OCI-LY1 (cell line): Measurements from ENCODE around the gene RBMS1.

ENCODE experiments used
- H2AFZ ChIP-seq: fragments of 200-600 bp; sonication (generic), shearing (Covaris generic); 2 replicates; pipeline ENCODE4 v1.6.0; 2014; ENCODE audit warnings: antibody characterized with exemption, mild to moderate bottlenecking, low read length
- H3F3A ChIP-seq: fragments of 200-600 bp; sonication (generic), shearing (Covaris generic); 2 replicates; pipeline ENCODE4 v1.6.0; 2014; ENCODE audit warnings: mild to moderate bottlenecking, antibody characterized with exemption, low read length, moderate library complexity; ENCODE audit not compliant: insufficient read depth
- H3K27ac ChIP-seq: fragments of 200-600 bp; sonication (generic); 2 replicates; pipeline ENCODE4 v1.5.1; 2014; ENCODE audit warnings: low read length, mixed run types, mild to moderate bottlenecking, low read depth; ENCODE audit not compliant: poor library complexity, severe bottlenecking
- H3K27me3 ChIP-seq: fragments of 200-600 bp; sonication (generic); 2 replicates; pipeline ENCODE4 v1.6.0; 2014; ENCODE audit warnings: antibody characterized with exemption, mild to moderate bottlenecking, low read length, moderate library complexity; ENCODE audit not compliant: insufficient read depth
- H3K36me3 ChIP-seq: fragments of 200-600 bp; sonication (generic); 2 replicates; pipeline ENCODE4 v1.6.1; 2014; ENCODE audit warnings: mild to moderate bottlenecking, antibody characterized with exemption, low read length, moderate library complexity, mixed read lengths; ENCODE audit not compliant: insufficient read depth
- H3K4me1 ChIP-seq: fragments of 200-600 bp; sonication (generic); 2 replicates; pipeline ENCODE4 v1.5.1; 2014; ENCODE audit warnings: mild to moderate bottlenecking, low read length, moderate library complexity; ENCODE audit not compliant: insufficient read depth, severe bottlenecking
- H3K4me2 ChIP-seq: fragments of 200-600 bp; sonication (generic), shearing (Covaris generic); 2 replicates; pipeline ENCODE4 v1.6.1; 2014; ENCODE audit warnings: low read length
- H3K4me3 ChIP-seq: fragments of 200-600 bp; sonication (generic); 2 replicates; pipeline ENCODE4 v1.5.1; 2014; ENCODE audit warnings: low read length, low read depth, mild to moderate bottlenecking, mixed read lengths; ENCODE audit not compliant: poor library complexity, severe bottlenecking
- H3K79me2 ChIP-seq: fragments of 200-600 bp; shearing (Covaris generic); 2 replicates; pipeline ENCODE4 v1.6.1; 2016; ENCODE audit warnings: mixed run types, low read length, mixed read lengths; ENCODE audit not compliant: insufficient read depth
- H3K9ac ChIP-seq: fragments of 200-600 bp; sonication (generic), shearing (Covaris generic); 2 replicates; pipeline ENCODE4 v1.6.1; 2014; ENCODE audit warnings: mild to moderate bottlenecking, low read length, mixed read lengths
- H3K9me2 ChIP-seq: fragments of 200-600 bp; sonication (generic), shearing (Covaris generic); 2 replicates; pipeline ENCODE4 v1.6.1; 2014; ENCODE audit warnings: low read depth, mild to moderate bottlenecking, low read length, mixed read lengths
- H3K9me3 ChIP-seq: fragments of 200-600 bp; shearing (Covaris generic); 2 replicates; pipeline ENCODE4 v1.6.1; 2014; ENCODE audit warnings: low read length, mixed read lengths
- H4K20me1 ChIP-seq: fragments of 200-600 bp; sonication (generic), shearing (Covaris generic); 2 replicates; pipeline ENCODE4 v1.6.0; 2016; ENCODE audit warnings: mild to moderate bottlenecking, low read length; ENCODE audit not compliant: insufficient read depth
- EZH2 ChIP-seq: fragments of 200-600 bp; sonication (generic), shearing (Covaris generic); IDR thresholded peaks from 2 replicates; pipeline ENCODE4 v1.8.0; 2017; ENCODE audit warnings: borderline replicate concordance, mixed run types, mild to moderate bottlenecking, antibody characterized with exemption, low read length, moderate library complexity, mixed read lengths
- TF ChIP-seq, protein P1 (sequence below): fragments of 200-600 bp; sonication (generic), shearing (Covaris generic); IDR thresholded peaks from 2 replicates; pipeline ENCODE4 v1.5.1; 2017; ENCODE audit warnings: mild to moderate bottlenecking, antibody characterized with exemption, low read length, moderate library complexity, mixed read lengths

The RBMS1 gene

DNA sequence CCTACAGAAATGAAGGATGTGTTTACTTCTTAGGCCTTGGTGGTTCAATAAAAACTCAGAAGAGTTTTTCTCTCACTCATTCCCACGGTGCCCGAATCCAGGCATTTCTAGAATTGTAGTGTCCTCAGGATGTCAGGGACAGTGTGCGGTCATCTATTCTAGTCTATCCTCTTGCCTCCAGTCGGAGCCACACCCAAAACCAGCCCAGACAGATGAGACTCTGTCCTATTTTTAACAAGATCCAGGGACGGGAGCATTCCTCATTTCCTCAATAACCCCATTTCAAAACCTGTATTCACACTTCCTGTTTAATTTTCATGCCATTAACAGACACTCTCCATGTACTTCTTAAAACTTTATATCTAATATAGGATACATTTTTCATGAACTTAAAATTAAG is 11.6 kb upstream of the RBMS1 start:
- Histone ChIP-seq H3K4me3 (no peak overlapping the region), H3K9me2 (no peaks in the 10 kb centered on the region), H3K79me2 (no peaks in the 10 kb centered on the region), H3K27me3 (no peaks in the 10 kb centered on the region), H2AFZ (no peak overlapping the region), H3K4me1 (no peaks in the 10 kb centered on the region), H4K20me1 (no peaks in the 10 kb centered on the region), H3K4me2 (no peak overlapping the region), H3K9ac (no peak overlapping the region), H3K27ac (no peak overlapping the region), H3K9me3 (no peaks in the 10 kb centered on the region), H3K36me3 (no peaks in the 10 kb centered on the region), H3F3A (no peaks in the 10 kb centered on the region)
- TF ChIP-seq, protein P1, sequence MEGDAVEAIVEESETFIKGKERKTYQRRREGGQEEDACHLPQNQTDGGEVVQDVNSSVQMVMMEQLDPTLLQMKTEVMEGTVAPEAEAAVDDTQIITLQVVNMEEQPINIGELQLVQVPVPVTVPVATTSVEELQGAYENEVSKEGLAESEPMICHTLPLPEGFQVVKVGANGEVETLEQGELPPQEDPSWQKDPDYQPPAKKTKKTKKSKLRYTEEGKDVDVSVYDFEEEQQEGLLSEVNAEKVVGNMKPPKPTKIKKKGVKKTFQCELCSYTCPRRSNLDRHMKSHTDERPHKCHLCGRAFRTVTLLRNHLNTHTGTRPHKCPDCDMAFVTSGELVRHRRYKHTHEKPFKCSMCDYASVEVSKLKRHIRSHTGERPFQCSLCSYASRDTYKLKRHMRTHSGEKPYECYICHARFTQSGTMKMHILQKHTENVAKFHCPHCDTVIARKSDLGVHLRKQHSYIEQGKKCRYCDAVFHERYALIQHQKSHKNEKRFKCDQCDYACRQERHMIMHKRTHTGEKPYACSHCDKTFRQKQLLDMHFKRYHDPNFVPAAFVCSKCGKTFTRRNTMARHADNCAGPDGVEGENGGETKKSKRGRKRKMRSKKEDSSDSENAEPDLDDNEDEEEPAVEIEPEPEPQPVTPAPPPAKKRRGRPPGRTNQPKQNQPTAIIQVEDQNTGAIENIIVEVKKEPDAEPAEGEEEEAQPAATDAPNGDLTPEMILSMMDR = no peak
- TF ChIP-seq EZH2 = no peak

DNA sequence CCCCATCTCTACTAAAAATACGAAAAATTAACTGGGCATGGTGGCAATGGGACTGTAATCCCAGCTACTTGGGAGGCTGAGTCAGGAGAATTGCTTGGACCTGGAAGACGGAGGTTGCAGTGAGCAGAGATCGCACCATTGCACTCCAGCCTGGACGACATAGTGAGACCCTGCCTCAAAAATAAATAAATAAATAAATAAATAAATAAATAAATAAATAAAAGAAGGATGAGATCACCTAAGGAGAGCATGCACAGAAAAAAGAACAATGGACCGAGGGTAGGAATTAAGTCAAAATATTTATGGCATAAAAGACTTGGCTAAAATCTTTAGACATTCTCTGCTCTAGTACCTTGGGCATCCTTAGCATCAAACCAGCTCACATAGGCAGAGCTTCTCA is 8.9 kb upstream of the RBMS1 start:
- H3K4me3 ChIP-seq = no peak overlapping the region
- H3K27me3 ChIP-seq = no peaks in the 10 kb centered on the region
- H4K20me1 ChIP-seq = no peaks in the 10 kb centered on the region
- no peaks in the 10 kb centered on the region for H3K9me2 ChIP-seq
- H3K27ac ChIP-seq = no peak overlapping the region
- no peak overlapping the region for H2AFZ ChIP-seq
- H3F3A ChIP-seq = no peaks in the 10 kb centered on the region
- no peaks in the 10 kb centered on the region for H3K4me1 ChIP-seq
- H3K9ac ChIP-seq = no peak overlapping the region
- H3K79me2 ChIP-seq = no peaks in the 10 kb centered on the region
- no peak overlapping the region for H3K4me2 ChIP-seq
- TF ChIP-seq, protein P1 = no peak
- no peak for TF ChIP-seq EZH2
- H3K36me3 ChIP-seq = no peaks in the 10 kb centered on the region
- H3K9me3 ChIP-seq = no peaks in the 10 kb centered on the region

DNA sequence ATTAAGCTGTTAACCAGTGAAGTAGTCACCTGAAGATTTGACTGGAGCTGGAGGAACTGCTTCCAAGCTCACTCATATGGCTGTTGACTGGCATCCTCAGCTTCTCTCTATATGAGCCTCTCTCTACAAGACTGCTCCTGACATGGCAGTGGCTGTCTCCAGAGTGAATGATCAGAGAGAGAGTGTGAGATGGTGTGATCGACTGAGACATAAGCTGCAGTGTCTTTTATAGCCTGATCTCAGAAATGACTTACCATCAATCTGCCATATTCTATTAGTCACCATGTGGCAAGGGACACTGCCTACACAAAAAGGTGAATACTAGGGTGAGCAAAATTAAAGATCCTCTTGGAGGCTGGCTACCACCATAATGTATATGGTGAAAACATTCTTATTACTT is 7.8 kb upstream of the RBMS1 start:
- no peaks in the 10 kb centered on the region for H3K9me2 ChIP-seq
- H3F3A ChIP-seq = no peaks in the 10 kb centered on the region
- no peak overlapping the region for H3K27ac ChIP-seq
- H3K27me3 ChIP-seq = no peaks in the 10 kb centered on the region
- H3K9ac ChIP-seq = no peak overlapping the region
- no peaks in the 10 kb centered on the region for H3K79me2 ChIP-seq
- TF ChIP-seq, protein P1 = no peak
- no peak for TF ChIP-seq EZH2
- H2AFZ ChIP-seq = no peak overlapping the region
- H3K9me3 ChIP-seq = no peaks in the 10 kb centered on the region
- no peaks in the 10 kb centered on the region for H3K36me3 ChIP-seq
- H3K4me3 ChIP-seq = no peak overlapping the region
- H4K20me1 ChIP-seq = no peaks in the 10 kb centered on the region
- H3K4me2 ChIP-seq = no peak overlapping the region
- H3K4me1 ChIP-seq = no peaks in the 10 kb centered on the region
